Lower leg skin (tissue), 4 donors: ENCODE data around the gene CRACR2A. TPM values are rescaled to one million over a fixed set of nuclear protein-coding genes. Genes with fewer than 3 reads are reported as not detected.

Source experiments
- DNase-seq, 2 donors: peaks; one replicate each; pipeline ENCODE4 v3.0.0-alpha.2; 2019; ENCODE audit warnings: low spot score in 2 of 2
- H3K4me3 ChIP-seq: fragments of 200-600 bp; sonication (generic); 2 replicates; pipeline ENCODE4 v1.5.1; 2017; ENCODE audit warnings: mild to moderate bottlenecking, low read depth; ENCODE audit not compliant: poor library complexity, severe bottlenecking
- CTCF ChIP-seq, 3 donors: fragments of 450-650 bp; IDR thresholded peaks; one replicate each; pipeline ENCODE4 v1.5.1; 2016; ENCODE audit warnings: antibody characterized with exemption in 3 of 3, mild to moderate bottlenecking in 3 of 3, moderate library complexity in 2 of 3
- POLR2A ChIP-seq, 2 donors: fragments of 450-650 bp; IDR thresholded peaks; one replicate each; pipeline ENCODE4 v1.6.1; 2016 to 2017; ENCODE audit warnings: antibody characterized with exemption in 2 of 2, mild to moderate bottlenecking in 1 of 2, moderate library complexity in 1 of 2
- WGBS, 2 donors: methylation state at CpG; one replicate each; pipeline ENCODE4 v1.1.5; 2018; 5-methylcytosine and 5-hydroxymethylcytosine counted together
- intact Hi-C: fragments of 100-400 bp; cut with DNase I; formaldehyde crosslinking; loops from one replicate; pipeline ENCODE4 v1.15.0; 2023; ENCODE audit warnings: low total_unique reads
- total RNA-seq, 4 donors: library from RNA; depleted of rRNA; stranded (reverse); fragments of >200 nt; gene quantifications; one replicate each; pipeline ENCODE4 v1.1.0, GENCODE V29; 2016

The CRACR2A gene
- total RNA-seq, 4 donors from 2014 or later, result 1.4 to 14.4 (median 6.6) TPM

GRCh38 chr12:3697311-3697870 is 55.5 kb downstream of the CRACR2A start:
- 89 to 94% methylated on average over 5 of the region's 5 CpGs for WGBS, 2 donors
- intact Hi-C loops, result no loop called here
- DNase-seq, result no peak
- H3K4me3 ChIP-seq, result no peak overlapping the region
- TF ChIP-seq CTCF (IDR thresholded peaks at IDR 0.05), result no peak
- TF ChIP-seq POLR2A (IDR thresholded peaks at IDR 0.05), result no peak

- intact Hi-C loops, result no loop called here
- WGBS, 2 donors, result 94 to 96% methylated on average over 4 of the region's 4 CpGs
- DNase-seq, result no peak
- H3K4me3 ChIP-seq, result no peak overlapping the region
- TF ChIP-seq CTCF (IDR thresholded peaks at IDR 0.05) (no peak), POLR2A (IDR thresholded peaks at IDR 0.05) (no peak)
Measured at GRCh38 chr12:3694673-3695072, 58.2 kb downstream of the CRACR2A start.

GRCh38 chr12:3692616-3693365 is 60.1 kb downstream of the CRACR2A start:
- H3K4me3 ChIP-seq, result no peak overlapping the region
- intact Hi-C loops, result no loop called here
- DNase-seq, result no peak
- 69 to 77% methylated on average over 13 of the region's 13 CpGs for WGBS, 2 donors
- TF ChIP-seq CTCF (IDR thresholded peaks at IDR 0.05) (no peak), POLR2A (IDR thresholded peaks at IDR 0.05) (no peak)

GRCh38 chr12:3686463-3686862 is 66.4 kb downstream of the CRACR2A start:
- 58 to 85% methylated on average over 2 of the region's 2 CpGs for WGBS, 2 donors
- no peak for DNase-seq
- TF ChIP-seq CTCF (IDR thresholded peaks at IDR 0.05) (no peak), POLR2A (IDR thresholded peaks at IDR 0.05) (no peak)
- intact Hi-C loops, result no loop called here
- no peak overlapping the region for H3K4me3 ChIP-seq

GRCh38 chr12:3685830-3686229 is 67.1 kb downstream of the CRACR2A start:
- intact Hi-C loops, result no loop called here

More at GRCh38 chr12:3685830-3686229, 67.1 kb downstream of the CRACR2A start:
- DNase-seq, result no peak
- 29 to 48% methylated on average over 1 of the region's 1 CpG for WGBS, 2 donors
- TF ChIP-seq POLR2A (IDR thresholded peaks at IDR 0.05) (no peak), CTCF (IDR thresholded peaks at IDR 0.05) (no peak)
- no peak overlapping the region for H3K4me3 ChIP-seq
